GM19468 (cell line): ENCODE measurements around the gene SMS.

ENCODE experiments used
- ATAC-seq: cut with Tn5 transposase; IDR thresholded peaks from one replicate; pipeline ENCODE4 v1.9.1; 2021; ENCODE audit warnings: mild to moderate bottlenecking, moderate library complexity, moderate number of reproducible peaks; ENCODE audit not compliant: unreplicated experiment; ENCODE audit errors: extremely low read depth

The SMS gene

GRCh38 chrX:22032506-22032905 is 92.0 kb downstream of the SMS start:
- no peak for ATAC-seq

GRCh38 chrX:22033818-22034217 is 93.3 kb downstream of the SMS start:
- no peak for ATAC-seq

- ATAC-seq = no peak
Measured at GRCh38 chrX:22035236-22035635, 94.7 kb downstream of the SMS start.

GRCh38 chrX:22037225-22037624 is 96.7 kb downstream of the SMS start:
- ATAC-seq = no peak

- ATAC-seq = no peak
Measured at GRCh38 chrX:22037911-22038537, 97.5 kb downstream of the SMS start.

- no peak for ATAC-seq
Measured at GRCh38 chrX:22039541-22039940, 99.0 kb downstream of the SMS start.

GRCh38 chrX:22040184-22040583 is 99.7 kb downstream of the SMS start:
- no peak for ATAC-seq

GRCh38 chrX:22041907-22042530 is 101.5 kb downstream of the SMS start:
- ATAC-seq = no peak

- ATAC-seq = no peak
Measured at GRCh38 chrX:22043872-22044271, 103.4 kb downstream of the SMS start.
